ENCODE measurements around the gene KIF26B.

- TF ChIP-seq, protein P1, sequence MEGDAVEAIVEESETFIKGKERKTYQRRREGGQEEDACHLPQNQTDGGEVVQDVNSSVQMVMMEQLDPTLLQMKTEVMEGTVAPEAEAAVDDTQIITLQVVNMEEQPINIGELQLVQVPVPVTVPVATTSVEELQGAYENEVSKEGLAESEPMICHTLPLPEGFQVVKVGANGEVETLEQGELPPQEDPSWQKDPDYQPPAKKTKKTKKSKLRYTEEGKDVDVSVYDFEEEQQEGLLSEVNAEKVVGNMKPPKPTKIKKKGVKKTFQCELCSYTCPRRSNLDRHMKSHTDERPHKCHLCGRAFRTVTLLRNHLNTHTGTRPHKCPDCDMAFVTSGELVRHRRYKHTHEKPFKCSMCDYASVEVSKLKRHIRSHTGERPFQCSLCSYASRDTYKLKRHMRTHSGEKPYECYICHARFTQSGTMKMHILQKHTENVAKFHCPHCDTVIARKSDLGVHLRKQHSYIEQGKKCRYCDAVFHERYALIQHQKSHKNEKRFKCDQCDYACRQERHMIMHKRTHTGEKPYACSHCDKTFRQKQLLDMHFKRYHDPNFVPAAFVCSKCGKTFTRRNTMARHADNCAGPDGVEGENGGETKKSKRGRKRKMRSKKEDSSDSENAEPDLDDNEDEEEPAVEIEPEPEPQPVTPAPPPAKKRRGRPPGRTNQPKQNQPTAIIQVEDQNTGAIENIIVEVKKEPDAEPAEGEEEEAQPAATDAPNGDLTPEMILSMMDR (IDR thresholded peaks at IDR 0.05; ENCODE audit: borderline replicate concordance, extremely low read depth, low read length, poor library complexity, severe bottlenecking), result peak; percentile 61
- no peak for TF ChIP-seq EZH2 (IDR thresholded peaks at IDR 0.05; ENCODE audit: borderline replicate concordance, low read depth, low read length, severe bottlenecking)
Measured at GRCh38 chr1:245380790-245381535, 226.2 kb downstream of the KIF26B start.

Data from DND-41 (cell line).